Measurements from ENCODE around the gene CHML. TPM values are rescaled to one million over a fixed set of nuclear protein-coding genes. Genes with fewer than 3 reads are reported as not detected.
A peak's percentile ranks its signal among the peaks of the same experiment; 100 is the strongest.

CHML gene
- total and polyA plus RNA-seq, 2 experiments from 2014 or later, result 4.4 to 20.9 TPM

DNA sequence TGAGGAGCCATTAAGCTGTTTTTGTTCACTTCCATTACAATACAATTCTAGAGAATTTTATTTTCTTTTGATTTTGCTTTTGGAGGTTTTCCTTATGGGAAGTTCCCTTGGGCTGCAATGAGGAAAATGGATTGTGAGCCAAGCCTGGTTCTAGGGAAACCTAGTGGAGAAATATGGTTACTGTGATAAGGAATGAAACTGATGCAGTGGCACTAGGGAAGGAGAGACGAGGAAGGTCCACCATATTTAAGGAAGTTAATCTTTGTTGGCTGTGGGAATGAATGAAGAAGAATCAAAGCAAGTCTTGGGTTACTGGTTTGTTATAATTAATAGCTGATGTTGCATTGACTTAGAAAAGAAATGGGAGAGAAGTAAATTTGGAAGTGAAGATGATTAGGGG lies 28.4 kb downstream of the CHML start:
- no peaks in the 10 kb centered on the region for H3K27me3 ChIP-seq
- no peaks in the 10 kb centered on the region for H3K79me2 ChIP-seq
- H3K4me3 ChIP-seq, result no peak overlapping the region
- H3K27ac ChIP-seq, result peak overlapping the region; percentile 0
- H2AFZ ChIP-seq, result no peak overlapping the region
- H3K36me3 ChIP-seq (replicated peaks; ENCODE audit: insufficient read depth, low read depth), result no peaks in the 10 kb centered on the region
- 88% methylated on average over 1 of the region's 1 CpG for WGBS (ENCODE audit: low lambda C conversion rate, missing lambda C conversion rate)
- H3K9me2 ChIP-seq (replicated peaks; ENCODE audit: insufficient read depth), result no peaks in the 10 kb centered on the region
- TF ChIP-seq EZH2 (IDR thresholded peaks at IDR 0.05; ENCODE audit: borderline replicate concordance) (no peak), EZH2phosphoT487 (IDR thresholded peaks at IDR 0.05; ENCODE audit: low read depth, severe bottlenecking, unreplicated experiment) (no peak)
- TF ChIP-seq, protein P1, sequence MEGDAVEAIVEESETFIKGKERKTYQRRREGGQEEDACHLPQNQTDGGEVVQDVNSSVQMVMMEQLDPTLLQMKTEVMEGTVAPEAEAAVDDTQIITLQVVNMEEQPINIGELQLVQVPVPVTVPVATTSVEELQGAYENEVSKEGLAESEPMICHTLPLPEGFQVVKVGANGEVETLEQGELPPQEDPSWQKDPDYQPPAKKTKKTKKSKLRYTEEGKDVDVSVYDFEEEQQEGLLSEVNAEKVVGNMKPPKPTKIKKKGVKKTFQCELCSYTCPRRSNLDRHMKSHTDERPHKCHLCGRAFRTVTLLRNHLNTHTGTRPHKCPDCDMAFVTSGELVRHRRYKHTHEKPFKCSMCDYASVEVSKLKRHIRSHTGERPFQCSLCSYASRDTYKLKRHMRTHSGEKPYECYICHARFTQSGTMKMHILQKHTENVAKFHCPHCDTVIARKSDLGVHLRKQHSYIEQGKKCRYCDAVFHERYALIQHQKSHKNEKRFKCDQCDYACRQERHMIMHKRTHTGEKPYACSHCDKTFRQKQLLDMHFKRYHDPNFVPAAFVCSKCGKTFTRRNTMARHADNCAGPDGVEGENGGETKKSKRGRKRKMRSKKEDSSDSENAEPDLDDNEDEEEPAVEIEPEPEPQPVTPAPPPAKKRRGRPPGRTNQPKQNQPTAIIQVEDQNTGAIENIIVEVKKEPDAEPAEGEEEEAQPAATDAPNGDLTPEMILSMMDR (IDR thresholded peaks at IDR 0.05; ENCODE audit: poor library complexity), result no peak
- H3K9me3 ChIP-seq (ENCODE audit: low read depth), result no peaks in the 10 kb centered on the region
- no peak for DNase-seq (ENCODE audit: low spot score)
- no peaks in the 10 kb centered on the region for H4K20me1 ChIP-seq (ENCODE audit: insufficient read depth, poor library complexity, severe bottlenecking)
- no peak overlapping the region for H3K4me2 ChIP-seq
- peaks cover 17% of the 10 kb centered on the region for H3K4me1 ChIP-seq (ENCODE audit: insufficient read depth)

DNA sequence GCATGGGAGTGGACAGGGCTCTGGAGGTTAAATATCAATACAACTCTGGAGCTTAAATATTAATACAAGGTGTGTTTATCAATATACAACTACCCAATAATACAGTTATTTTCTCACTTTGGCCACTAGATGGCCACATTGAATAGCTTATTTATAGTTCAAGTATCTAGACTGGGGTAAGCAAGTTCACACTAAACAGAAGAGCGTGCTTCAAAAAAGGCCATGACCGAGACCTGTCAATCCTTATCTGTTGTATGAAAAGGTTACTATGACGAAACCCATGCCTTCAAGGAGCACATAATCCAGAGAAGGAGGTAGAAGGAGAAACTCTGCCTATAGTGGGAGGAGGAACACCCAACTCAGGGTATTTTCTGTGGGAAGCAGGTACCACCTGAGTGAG lies 29.1 kb downstream of the CHML start:
- peak; percentile 76 for DNase-seq (ENCODE audit: low spot score)
- WGBS (ENCODE audit: low lambda C conversion rate, missing lambda C conversion rate), result 10% methylated on average over 3 of the region's 3 CpGs
- no peaks in the 10 kb centered on the region for H3K27me3 ChIP-seq
- H2AFZ ChIP-seq, result no peak overlapping the region
- no peak overlapping the region for H3K4me3 ChIP-seq
- TF ChIP-seq, protein P1 (IDR thresholded peaks at IDR 0.05; ENCODE audit: poor library complexity), result peak; percentile 69
- no peak for TF ChIP-seq EZH2phosphoT487 (IDR thresholded peaks at IDR 0.05; ENCODE audit: low read depth, severe bottlenecking, unreplicated experiment)
- H3K79me2 ChIP-seq, result no peaks in the 10 kb centered on the region
- H3K36me3 ChIP-seq (replicated peaks; ENCODE audit: insufficient read depth, low read depth), result no peaks in the 10 kb centered on the region
- no peaks in the 10 kb centered on the region for H3K9me2 ChIP-seq (replicated peaks; ENCODE audit: insufficient read depth)
- peaks cover 17% of the 10 kb centered on the region for H3K4me1 ChIP-seq (ENCODE audit: insufficient read depth)
- no peaks in the 10 kb centered on the region for H3K9me3 ChIP-seq (ENCODE audit: low read depth)
- H3K27ac ChIP-seq, result peak overlapping the region; percentile 0
- no peaks in the 10 kb centered on the region for H4K20me1 ChIP-seq (ENCODE audit: insufficient read depth, poor library complexity, severe bottlenecking)
- H3K4me2 ChIP-seq, result no peak overlapping the region

DNA sequence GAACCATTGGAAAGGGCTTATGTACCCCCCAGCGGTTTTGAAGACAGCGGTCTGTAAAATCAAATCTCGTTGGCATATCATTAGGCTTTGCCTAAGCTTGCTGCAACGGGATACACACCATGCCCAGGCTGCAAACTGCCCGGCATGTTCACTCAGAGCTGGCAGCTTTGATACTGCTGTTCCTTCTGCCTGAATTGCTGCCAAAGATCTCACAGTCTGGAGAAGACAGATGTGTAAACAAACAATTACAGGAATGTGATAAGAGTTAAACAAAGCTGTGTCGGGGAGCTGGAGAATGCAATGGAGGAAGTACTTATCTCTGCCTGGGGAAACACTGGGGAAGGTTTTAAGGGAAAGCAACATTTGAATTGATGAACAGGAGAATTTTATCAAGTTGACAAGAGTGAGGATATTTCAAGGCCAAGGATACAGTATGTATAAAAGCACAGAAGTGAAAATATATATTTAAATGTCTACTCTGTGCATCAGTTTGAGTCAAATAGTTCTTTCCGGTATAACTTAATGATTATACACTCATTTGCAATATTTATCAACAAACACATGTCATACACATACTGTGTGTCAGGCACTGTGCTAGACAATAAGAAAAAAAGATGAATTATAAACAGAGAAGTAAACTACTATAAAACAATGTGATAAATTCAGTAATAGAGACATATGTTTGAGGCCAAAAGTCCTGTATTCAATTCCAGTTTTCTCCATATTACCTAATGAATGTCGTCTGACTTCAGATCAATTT lies 29.9 kb downstream of the CHML start:
- Histone ChIP-seq H3K36me3 (replicated peaks; ENCODE audit: insufficient read depth, low read depth) (no peaks in the 10 kb centered on the region), H3K9me3 (ENCODE audit: low read depth) (no peaks in the 10 kb centered on the region), H3K79me2 (no peaks in the 10 kb centered on the region), H3K27me3 (no peaks in the 10 kb centered on the region), H3K4me2 (peak overlapping the region; percentile 43), H2AFZ (no peak overlapping the region), H3K4me3 (no peak overlapping the region), H3K9me2 (replicated peaks; ENCODE audit: insufficient read depth) (no peaks in the 10 kb centered on the region), H3K4me1 (ENCODE audit: insufficient read depth) (peaks cover 17% of the 10 kb centered on the region), H4K20me1 (ENCODE audit: insufficient read depth, poor library complexity, severe bottlenecking) (no peaks in the 10 kb centered on the region), H3K27ac (no peak overlapping the region)
- peak; percentile 27 for DNase-seq (ENCODE audit: low spot score)
- 46% methylated on average over 8 of the region's 8 CpGs for WGBS (ENCODE audit: low lambda C conversion rate, missing lambda C conversion rate)
- TF ChIP-seq, protein P1 (IDR thresholded peaks at IDR 0.05; ENCODE audit: poor library complexity), result no peak
- TF ChIP-seq EZH2phosphoT487 (IDR thresholded peaks at IDR 0.05; ENCODE audit: low read depth, severe bottlenecking, unreplicated experiment) (no peak), EZH2 (IDR thresholded peaks at IDR 0.05; ENCODE audit: borderline replicate concordance) (no peak)

Measured in hepatocyte (in vitro differentiated cells).